H9 (cell line): ENCODE measurements around the gene CYP19A1. TPM values are rescaled to one million over a fixed set of nuclear protein-coding genes. Genes with fewer than 3 reads are reported as not detected.
"Not testable (repeated sequence)": the region's sequence is repeated elsewhere in the genome, so short reads cannot be mapped to it uniquely, and the experiment has no call there.

Experiments
- DNase-seq: peaks from one replicate; pipeline ENCODE4 v3.0.0-alpha.2; 2017
- H2AFZ ChIP-seq: one replicate; pipeline ENCODE4 v1.6.1; 2013; ENCODE audit warnings: mild to moderate bottlenecking, low read length, control low read depth, moderate library complexity
- H2AK5ac ChIP-seq: 2 replicates; pipeline ENCODE4 v1.6.1; 2013; ENCODE audit warnings: low read length, control low read depth, mixed read lengths; ENCODE audit not compliant: insufficient read length
- H2BK120ac ChIP-seq: one replicate; pipeline ENCODE4 v1.6.1; 2013; ENCODE audit warnings: low read depth, mild to moderate bottlenecking, low read length, control low read depth, inconsistent platforms; ENCODE audit not compliant: poor library complexity, severe bottlenecking
- H2BK12ac ChIP-seq: 2 replicates; pipeline ENCODE4 v1.6.1; 2013; ENCODE audit warnings: low read length, control low read depth, mixed read lengths, low read depth; ENCODE audit not compliant: insufficient read length
- H2BK15ac ChIP-seq: 2 replicates; pipeline ENCODE4 v1.6.1; 2013; ENCODE audit warnings: low read depth, low read length, control low read depth
- H2BK20ac ChIP-seq: one replicate; pipeline ENCODE4 v1.6.1; 2013; ENCODE audit warnings: low read depth, mild to moderate bottlenecking, low read length, control low read depth, inconsistent platforms; ENCODE audit not compliant: poor library complexity, severe bottlenecking
- H2BK5ac ChIP-seq: 2 replicates; pipeline ENCODE4 v1.6.1; 2013; ENCODE audit warnings: low read length, control low read depth, mixed read lengths; ENCODE audit not compliant: insufficient read length
- H3K14ac ChIP-seq: 2 replicates; pipeline ENCODE4 v1.6.1; 2013; ENCODE audit warnings: low read length, control low read depth; ENCODE audit not compliant: insufficient read depth
- H3K18ac ChIP-seq: 2 replicates; pipeline ENCODE4 v1.6.1; 2013; ENCODE audit warnings: low read depth, mild to moderate bottlenecking, mixed read lengths, low read length, control low read depth; ENCODE audit not compliant: insufficient read length
- H3K23ac ChIP-seq: 2 replicates; pipeline ENCODE4 v1.6.1; 2013; ENCODE audit warnings: low read length, control low read depth, mixed read lengths, low read depth; ENCODE audit not compliant: insufficient read length
- H3K23me2 ChIP-seq: 2 replicates; pipeline ENCODE4 v1.6.1; 2013; ENCODE audit warnings: low read depth, mild to moderate bottlenecking, mixed read lengths, low read length, control low read depth; ENCODE audit not compliant: insufficient read length, poor library complexity, severe bottlenecking
- H3K27ac ChIP-seq: 2 replicates; pipeline ENCODE4 v1.5.1; 2013; ENCODE audit warnings: low read length, control low read depth, mixed read lengths, low read depth; ENCODE audit not compliant: insufficient read length
- H3K27me3 ChIP-seq: 2 replicates; pipeline ENCODE4 v1.6.1; 2013; ENCODE audit warnings: low read length, control low read depth, inconsistent platforms; ENCODE audit not compliant: insufficient read depth
- H3K4ac ChIP-seq: 2 replicates; pipeline ENCODE4 v1.6.1; 2013; ENCODE audit warnings: low read depth, mild to moderate bottlenecking, control low read depth, inconsistent platforms, low read length, moderate library complexity
- H3K4me1 ChIP-seq: 2 replicates; pipeline ENCODE4 v1.6.1; 2013; ENCODE audit warnings: low read length, control low read depth, inconsistent platforms; ENCODE audit not compliant: insufficient read depth
- H3K4me2 ChIP-seq: 2 replicates; pipeline ENCODE4 v1.6.1; 2013; ENCODE audit warnings: low read length, control low read depth, mixed read lengths; ENCODE audit not compliant: insufficient read length, insufficient read depth
- H3K56ac ChIP-seq: 2 replicates; pipeline ENCODE4 v1.6.1; 2013; ENCODE audit warnings: low read depth, mild to moderate bottlenecking, mixed read lengths, low read length, control low read depth; ENCODE audit not compliant: insufficient read length
- H3K79me1 ChIP-seq: 2 replicates; pipeline ENCODE4 v1.6.1; 2013; ENCODE audit warnings: low read depth, mild to moderate bottlenecking, moderate library complexity, low read length, control low read depth, inconsistent platforms; ENCODE audit not compliant: insufficient read depth, poor library complexity, severe bottlenecking
- H3K79me2 ChIP-seq: 2 replicates; pipeline ENCODE4 v1.6.1; 2013; ENCODE audit warnings: low read length, control low read depth, inconsistent platforms; ENCODE audit not compliant: insufficient read depth
- H3K9ac ChIP-seq: 2 replicates; pipeline ENCODE4 v1.6.1; 2013; ENCODE audit warnings: low read length, control low read depth, mixed read lengths; ENCODE audit not compliant: insufficient read length; ENCODE audit errors: extremely low read depth
- H3K9me3 ChIP-seq: one replicate; pipeline ENCODE4 v1.6.1; 2013; ENCODE audit warnings: low read depth, low read length, inconsistent platforms; ENCODE audit not compliant: control insufficient read depth
- H3T11ph ChIP-seq: one replicate; pipeline ENCODE4 v1.6.1; 2013; ENCODE audit warnings: mild to moderate bottlenecking, low read length, control low read depth, inconsistent platforms
- H4K20me1 ChIP-seq: one replicate; pipeline ENCODE4 v1.6.1; 2013; ENCODE audit not compliant: control insufficient read depth, insufficient read length, insufficient read depth
- H4K5ac ChIP-seq: 2 replicates; pipeline ENCODE4 v1.6.1; 2013; ENCODE audit warnings: low read depth, mild to moderate bottlenecking, mixed read lengths, low read length, control low read depth; ENCODE audit not compliant: insufficient read length
- H4K8ac ChIP-seq: replicated peaks from 2 replicates; pipeline ENCODE4 v1.6.1; 2013; ENCODE audit warnings: low read length, control low read depth, mixed read lengths, low read depth; ENCODE audit not compliant: insufficient read length
- H4K91ac ChIP-seq: 2 replicates; pipeline ENCODE4 v1.6.1; 2013; ENCODE audit warnings: low read depth, mild to moderate bottlenecking, moderate library complexity, mixed read lengths, low read length, control low read depth; ENCODE audit not compliant: insufficient read length
- H3K27ac Mint-ChIP-seq, 3 experiments: 2 replicates in 2 of 3; 3 replicates in 1 of 3; pipeline ENCODE4 v1.8.0; 2020 to 2021; ENCODE audit warnings: mixed read lengths in 3 of 3, mild to moderate bottlenecking in 1 of 3, moderate library complexity in 1 of 3
- H3K27me3 Mint-ChIP-seq: 2 replicates; pipeline ENCODE4 v1.8.0; 2021; ENCODE audit warnings: low read depth, mild to moderate bottlenecking, moderate library complexity, mixed read lengths
- H3K36me3 Mint-ChIP-seq, 3 experiments: 2 replicates in 2 of 3; 3 replicates in 1 of 3; pipeline ENCODE4 v1.8.0; 2020 to 2021; ENCODE audit warnings: low read depth in 3 of 3, mixed read lengths in 3 of 3; ENCODE audit not compliant: insufficient read depth in 1 of 3
- H3K4me1 Mint-ChIP-seq, 2 experiments: 2 replicates each; pipeline ENCODE4 v1.8.0; 2020; ENCODE audit warnings: mixed read lengths in 2 of 2
- H3K4me3 Mint-ChIP-seq, 2 experiments: 2 replicates in 1 of 2; 3 replicates in 1 of 2; pipeline ENCODE4 v1.8.0; 2020 to 2021; ENCODE audit warnings: mild to moderate bottlenecking in 2 of 2, mixed read lengths in 2 of 2, moderate library complexity in 1 of 2
- H3K9me3 Mint-ChIP-seq, 2 experiments: 2 replicates in 1 of 2; 3 replicates in 1 of 2; pipeline ENCODE4 v1.8.0; 2020; ENCODE audit warnings: mild to moderate bottlenecking in 2 of 2, mixed read lengths in 2 of 2, moderate library complexity in 1 of 2
- WGBS: extraction: QIAGEN DNeasy Blood & Tissue Kit; methylation state at CpG from one replicate; pipeline ENCODE4 v1.1.7; 2013; ENCODE audit warnings: missing lambda C conversion rate, low lambda C conversion rate, mixed read lengths; ENCODE audit not compliant: insufficient read length; ENCODE audit errors: extremely low coverage; 5-methylcytosine and 5-hydroxymethylcytosine counted together
- total RNA-seq: library from RNA; stranded (reverse); gene quantifications from 2 replicates; pipeline ENCODE4 v1.2.1, GENCODE V29; 2021
- TF ChIP-seq, protein P1 (sequence below): fragments of 200-600 bp; sonication (generic); conservative IDR thresholded peaks from 3 replicates; pipeline ENCODE4 v1.8.0; 2021; ENCODE audit warnings: antibody characterized with exemption, mild to moderate bottlenecking

Gene CYP19A1
- total RNA-seq, 1 experiment from 2014 or later: not detected

- Histone ChIP-seq H3K27me3 (peaks cover 7% of the 10 kb centered on the region; the same call in 1 of the 2 replicates), H4K20me1 (no peaks in the 10 kb centered on the region), H2BK20ac (no peak overlapping the region), H2BK5ac (no peak overlapping the region), H2BK15ac (no peak overlapping the region), H4K91ac (no peak overlapping the region), H4K8ac (no peak overlapping the region), H3K14ac (no peak overlapping the region), H3K4me1 (0 out of 2 replicates have a peak, but pooled peaks cover 2% of the 10 kb centered on the region), H2BK120ac (no peak overlapping the region), H3K27ac (no peak overlapping the region), H3K23ac (no peak overlapping the region), H3K9me3 (peaks cover 16% of the 10 kb centered on the region), H3K18ac (no peak overlapping the region), H3T11ph (no peak overlapping the region), H3K9ac (no peak overlapping the region), H4K5ac (no peak overlapping the region), H3K4me2 (no peak overlapping the region), H2BK12ac (no peak overlapping the region), H3K79me2 (no peaks in the 10 kb centered on the region), H3K56ac (no peak overlapping the region), H2AFZ (no peak overlapping the region), H3K4ac (no peak overlapping the region), H3K79me1 (no peaks in the 10 kb centered on the region), H2AK5ac (no peak overlapping the region), H3K23me2 (peaks cover 6% of the 10 kb centered on the region)
- DNase-seq: no peak
- H3K36me3 Mint-ChIP-seq: peaks cover 8 to 12% (median 12%) of the 10 kb centered on the region in 3 experiments; a peak in 5 of 7 replicates
- H3K4me3 Mint-ChIP-seq: no peak overlapping the region
- peaks cover 2% of the 10 kb centered on the region for H3K27me3 Mint-ChIP-seq
- no peak overlapping the region for H3K27ac Mint-ChIP-seq
- no CpG with 5 or more reads among the region's 2 CpGs for WGBS
- peaks cover 9 to 17% of the 10 kb centered on the region in 2 experiments for H3K9me3 Mint-ChIP-seq
- peaks cover 5 to 10% of the 10 kb centered on the region in 2 experiments for H3K4me1 Mint-ChIP-seq
- TF ChIP-seq, protein P1, sequence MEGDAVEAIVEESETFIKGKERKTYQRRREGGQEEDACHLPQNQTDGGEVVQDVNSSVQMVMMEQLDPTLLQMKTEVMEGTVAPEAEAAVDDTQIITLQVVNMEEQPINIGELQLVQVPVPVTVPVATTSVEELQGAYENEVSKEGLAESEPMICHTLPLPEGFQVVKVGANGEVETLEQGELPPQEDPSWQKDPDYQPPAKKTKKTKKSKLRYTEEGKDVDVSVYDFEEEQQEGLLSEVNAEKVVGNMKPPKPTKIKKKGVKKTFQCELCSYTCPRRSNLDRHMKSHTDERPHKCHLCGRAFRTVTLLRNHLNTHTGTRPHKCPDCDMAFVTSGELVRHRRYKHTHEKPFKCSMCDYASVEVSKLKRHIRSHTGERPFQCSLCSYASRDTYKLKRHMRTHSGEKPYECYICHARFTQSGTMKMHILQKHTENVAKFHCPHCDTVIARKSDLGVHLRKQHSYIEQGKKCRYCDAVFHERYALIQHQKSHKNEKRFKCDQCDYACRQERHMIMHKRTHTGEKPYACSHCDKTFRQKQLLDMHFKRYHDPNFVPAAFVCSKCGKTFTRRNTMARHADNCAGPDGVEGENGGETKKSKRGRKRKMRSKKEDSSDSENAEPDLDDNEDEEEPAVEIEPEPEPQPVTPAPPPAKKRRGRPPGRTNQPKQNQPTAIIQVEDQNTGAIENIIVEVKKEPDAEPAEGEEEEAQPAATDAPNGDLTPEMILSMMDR: no peak
These were observed 75.9 kb downstream of the CYP19A1 start for GRCh38 chr15:51262463-51262862.

DNA sequence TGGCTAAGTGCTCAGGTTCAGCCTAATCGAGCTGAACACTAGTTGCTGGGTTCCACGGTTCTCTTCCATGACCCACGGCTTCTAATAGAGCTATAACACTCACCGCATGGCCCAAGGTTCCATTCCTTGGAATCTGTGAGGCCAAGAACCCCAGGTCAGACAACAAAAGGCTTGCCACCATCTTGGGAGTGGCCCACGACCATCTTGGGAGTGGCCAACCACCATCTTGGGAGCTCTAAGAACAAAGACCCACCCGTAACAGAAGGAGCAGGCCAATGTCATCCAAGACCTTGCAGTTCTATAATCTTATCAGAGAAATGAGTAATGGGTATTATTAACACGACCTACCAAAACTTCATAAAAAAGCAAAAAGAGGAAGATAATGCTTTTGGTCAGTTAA is 77.3 kb downstream of the CYP19A1 start:
- H3K23me2 ChIP-seq, H4K91ac ChIP-seq, H3K27me3 ChIP-seq, H4K8ac ChIP-seq, H4K20me1 ChIP-seq, H3K27ac Mint-ChIP-seq, H2BK5ac ChIP-seq, H2AFZ ChIP-seq, H3K27ac ChIP-seq, H2BK12ac ChIP-seq, H3K79me1 ChIP-seq, H3K14ac ChIP-seq, H3K4me2 ChIP-seq, H3K4ac ChIP-seq, H3K4me1 ChIP-seq, H2BK15ac ChIP-seq, H3K18ac ChIP-seq, H3K4me1 Mint-ChIP-seq, H3K79me2 ChIP-seq, H3T11ph ChIP-seq, DNase-seq, H3K9ac ChIP-seq, H2BK20ac ChIP-seq, H2AK5ac ChIP-seq, H3K4me3 Mint-ChIP-seq, H2BK120ac ChIP-seq, H3K56ac ChIP-seq, H3K27me3 Mint-ChIP-seq, H3K23ac ChIP-seq, H4K5ac ChIP-seq: not testable (repeated sequence)
- Mint-ChIP-seq H3K36me3 (peaks cover 8 to 12% (median 12%) of the 10 kb centered on the region in 3 experiments; a peak in 5 of 7 replicates), H3K9me3 (peaks cover 9 to 17% of the 10 kb centered on the region in 2 experiments)
- H3K9me3 ChIP-seq: peaks cover 16% of the 10 kb centered on the region
- no CpG with 5 or more reads among the region's 7 CpGs for WGBS
